Measurements from ENCODE around the gene SEC11A. TPM values are rescaled to one million over a fixed set of nuclear protein-coding genes. Genes with fewer than 3 reads are reported as not detected.

The SEC11A gene
- total and polyA plus RNA-seq, 11 donors, result 55.7 to 152 (median 73.3) TPM

GRCh38 chr15:84748274-84749110, 32.6 kb upstream of the SEC11A start, which contains the start of gene ZNF592:
Gene ZNF592 (plus strand): TSS chr15:84748592. CDS start chr15:84782676, 34,084 bp downstream.
- Histone ChIP-seq H3K27me3 (no peaks in the 10 kb centered on the region), H3K9me3 (no peaks in the 10 kb centered on the region), H3K4me3 (peak within 1 kb of the TSS; percentile 64 to 97 (median 94)), H3K27ac (peak within 1 kb of the TSS; percentile 99 to 100 (median 100)), H3K4me1 (peaks cover 13 to 72% (median 52%) of the 10 kb centered on the region in 12 donors), H3K36me3 (no peaks in the 10 kb centered on the region)
- TF ChIP-seq POLR2A (IDR thresholded peaks at IDR 0.05) (no peak), CTCF (IDR thresholded peaks at IDR 0.05) (peak in 5 of 12 donors; percentile 13 to 62 (median 35))
- intact Hi-C loops (cut with DNase I), result loop anchor here in 6 of 10 donors (1.0 to 10.0 kb wide), 9 partner anchors 32 to 180 kb away; partner anchors contain the start of genes ALPK3 (in 4 of the 6), SEC11A (in 4 of the 6), WDR73 (in 2 of the 6) and NMB (in 1 of the 6)
- ATAC-seq (peak; percentile 72 to 88 (median 78)), DNase-seq (peak; percentile 89 to 93 (median 91))
- WGBS, 4 donors, result 0 to 8% (median 1%) methylated on average over 2 to 127 of the region's 127 CpGs

GRCh38 chr15:84747416-84748273, 31.7 kb upstream of the SEC11A start:
- WGBS, 4 donors, result 1% methylated on average over 18 to 46 of the region's 46 CpGs
- intact Hi-C loops (cut with DNase I), result loop anchor here in 6 of 10 donors (1.0 to 10.0 kb wide), 8 partner anchors 31 to 181 kb away; partner anchors contain the start of genes SEC11A (in 5 of the 6), ALPK3 (in 4 of the 6), WDR73 (in 2 of the 6) and NMB (in 1 of the 6)
- TF ChIP-seq CTCF (IDR thresholded peaks at IDR 0.05) (peak in 2 of 12 donors; percentile 8 to 16), POLR2A (IDR thresholded peaks at IDR 0.05) (peak in 1 of 2 donors; percentile 39)

GRCh38 chr15:84741121-84741520, 25.2 kb upstream of the SEC11A start:
- DNase-seq (no peak), ATAC-seq (no peak)
- intact Hi-C loops (cut with DNase I), result loop anchor here in 2 of 10 donors (10.0 kb wide), 2 partner anchors 74 to 86 kb away; partner anchors contain the start of genes ALPK3 (in 1 of the 2), NMB (in 1 of the 2) and WDR73 (in 1 of the 2)
- H3K4me1 ChIP-seq, result peaks cover 0 to 17% (median 5%) of the 10 kb centered on the region in 12 donors
- H3K27me3 ChIP-seq, result no peaks in the 10 kb centered on the region
- no peak overlapping the region for H3K4me3 ChIP-seq
- no peak for TF ChIP-seq POLR2A (IDR thresholded peaks at IDR 0.05)
- no peak for TF ChIP-seq CTCF (IDR thresholded peaks at IDR 0.05)
- no peak overlapping the region for H3K27ac ChIP-seq
- 85 to 94% (median 86%) methylated on average over 2 of the region's 2 CpGs for WGBS, 4 donors
- no peaks in the 10 kb centered on the region for H3K36me3 ChIP-seq
- no peaks in the 10 kb centered on the region for H3K9me3 ChIP-seq

More at GRCh38 chr15:84747416-84748273, 31.7 kb upstream of the SEC11A start:
- Histone ChIP-seq H3K9me3 (no peaks in the 10 kb centered on the region), H3K27ac (peak overlapping the region; percentile 99 to 100 (median 100)), H3K36me3 (no peaks in the 10 kb centered on the region), H3K4me3 (peak overlapping the region; percentile 62 to 97 (median 93)), H3K4me1 (peaks cover 13 to 65% (median 46%) of the 10 kb centered on the region in 12 donors), H3K27me3 (no peaks in the 10 kb centered on the region)
- ATAC-seq (peak; percentile 44 to 76 (median 68)), DNase-seq (peak; percentile 70 to 90 (median 85))
